Activated effector memory CD4-positive, alpha-beta T cell treated with anti-CD3 and anti-CD28 coated beads, Interleukin-2, amount 50 U/mL, for 16 hours (primary cell): Measurements from ENCODE around the gene ACTL8.
"Not testable (repeated sequence)": the region's sequence is repeated elsewhere in the genome, so short reads cannot be mapped to it uniquely, and the experiment has no call there.

ENCODE experiments used
- DNase-seq: peaks from one replicate; pipeline ENCODE4 v3.0.0-alpha.2; 2020

ACTL8 gene

DNA sequence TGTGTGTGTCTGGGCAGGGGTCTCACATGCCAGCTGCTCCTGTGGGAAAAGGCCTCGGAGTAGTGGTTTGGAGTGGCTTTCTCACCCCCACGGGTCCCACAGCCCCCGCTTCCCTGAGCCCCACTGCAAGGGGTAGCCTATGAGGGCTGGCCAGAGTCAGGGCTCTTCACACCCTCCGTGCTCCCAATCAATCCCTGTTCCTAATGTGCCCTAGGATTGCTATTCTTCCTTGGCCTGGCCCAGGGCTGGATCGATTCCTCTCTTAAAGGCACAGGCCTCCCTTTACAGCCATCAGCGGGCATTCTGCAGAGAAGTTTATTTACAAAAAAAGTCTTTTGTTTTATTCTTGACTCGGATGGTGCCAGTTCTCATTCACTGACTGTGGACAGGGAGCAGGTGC, 19.3 kb upstream of the ACTL8 start:
- DNase-seq: no peak

- no peak for DNase-seq
These were observed 18.5 kb upstream of the ACTL8 start for GRCh38 chr1:17736625-17737024.

DNA sequence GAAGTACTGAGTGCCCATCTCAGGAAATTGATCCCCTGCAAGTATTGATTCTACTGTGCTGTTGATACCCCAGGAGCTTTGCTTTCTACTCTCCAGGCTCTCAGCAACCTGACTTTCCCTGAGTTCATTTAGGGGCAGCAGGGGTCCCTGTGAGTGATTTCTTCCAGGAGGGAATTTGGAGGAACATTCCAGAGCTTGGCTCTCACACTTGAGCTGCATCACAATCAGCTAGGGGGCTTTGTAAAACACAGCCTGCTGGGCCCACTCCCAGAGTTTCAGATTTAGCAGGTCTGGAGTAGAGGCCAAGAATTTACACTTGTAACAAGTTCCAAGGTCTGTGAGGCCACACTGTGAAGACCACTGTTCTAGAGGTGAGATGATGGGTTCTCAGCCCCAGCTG, 16.1 kb upstream of the ACTL8 start:
- no peak for DNase-seq

- DNase-seq: no peak
These were observed 14.1 kb upstream of the ACTL8 start for GRCh38 chr1:17741052-17741451.

- DNase-seq: no peak
These were observed 12.6 kb upstream of the ACTL8 start for GRCh38 chr1:17742583-17742982.

- no peak for DNase-seq
These were observed 12.0 kb upstream of the ACTL8 start for GRCh38 chr1:17743008-17743647.

DNA sequence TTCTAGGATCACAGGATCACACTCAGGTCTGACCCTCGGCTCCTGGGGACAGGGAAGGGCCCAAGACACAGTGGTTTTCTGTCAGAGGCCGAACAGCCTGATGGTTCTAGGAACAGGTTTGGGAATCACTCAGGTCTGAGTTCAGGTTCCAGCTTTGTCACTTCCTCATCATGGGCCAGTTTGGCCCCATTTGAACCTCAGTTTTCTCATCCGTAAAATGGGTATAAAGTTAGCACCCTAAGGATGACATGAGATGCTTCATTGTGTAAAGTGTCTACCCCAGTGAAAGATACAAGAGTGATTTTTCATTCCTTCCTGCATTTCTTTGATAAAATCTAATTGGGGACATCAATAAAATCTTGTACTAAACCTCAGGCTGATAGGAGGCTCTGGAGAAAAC, 11.2 kb upstream of the ACTL8 start:
- no peak for DNase-seq

DNA sequence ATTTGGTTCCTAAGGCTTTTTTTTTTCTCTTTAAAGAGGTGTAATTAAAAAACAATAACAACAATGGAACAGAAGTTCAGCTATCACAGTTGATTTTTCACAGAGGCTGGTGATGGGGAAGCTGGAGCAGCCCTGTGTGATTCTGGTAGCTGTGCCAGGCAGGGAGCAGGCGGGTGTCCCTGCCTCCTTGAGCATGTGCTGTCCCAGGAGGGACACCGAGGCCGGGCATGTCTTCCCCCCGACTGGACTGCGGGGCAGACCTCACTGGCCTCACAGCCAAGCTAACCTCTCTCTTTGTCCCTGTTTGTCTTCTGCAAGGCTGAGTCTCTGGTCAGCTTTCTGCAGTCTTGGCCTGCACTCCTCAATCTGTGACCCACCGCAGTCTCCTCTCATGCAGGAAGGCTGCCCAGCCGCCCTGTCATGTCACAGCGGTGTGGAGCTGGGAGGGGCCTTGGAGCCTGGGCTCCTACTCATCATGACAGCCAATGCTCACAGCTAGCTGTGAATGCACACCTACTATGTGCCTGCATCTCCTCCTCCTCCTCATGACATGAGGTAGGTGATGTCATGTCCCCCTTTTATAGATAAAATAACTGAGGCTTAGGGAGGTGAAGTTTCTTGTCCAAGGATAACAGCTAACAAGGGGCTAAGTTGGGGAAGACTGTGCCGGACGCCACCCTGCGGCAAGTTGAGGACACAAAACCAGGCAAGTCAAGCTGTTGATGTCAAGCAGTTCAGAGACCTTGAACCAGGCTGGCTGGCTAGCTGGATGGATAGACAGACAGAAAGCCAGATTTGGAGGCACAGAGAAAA, 10.3 kb upstream of the ACTL8 start:
- DNase-seq: no peak

- no peak for DNase-seq
These were observed 9.6 kb upstream of the ACTL8 start for GRCh38 chr1:17745479-17745955.

GRCh38 chr1:17746281-17746680, 8.9 kb upstream of the ACTL8 start:
- DNase-seq: not testable (repeated sequence)

DNA sequence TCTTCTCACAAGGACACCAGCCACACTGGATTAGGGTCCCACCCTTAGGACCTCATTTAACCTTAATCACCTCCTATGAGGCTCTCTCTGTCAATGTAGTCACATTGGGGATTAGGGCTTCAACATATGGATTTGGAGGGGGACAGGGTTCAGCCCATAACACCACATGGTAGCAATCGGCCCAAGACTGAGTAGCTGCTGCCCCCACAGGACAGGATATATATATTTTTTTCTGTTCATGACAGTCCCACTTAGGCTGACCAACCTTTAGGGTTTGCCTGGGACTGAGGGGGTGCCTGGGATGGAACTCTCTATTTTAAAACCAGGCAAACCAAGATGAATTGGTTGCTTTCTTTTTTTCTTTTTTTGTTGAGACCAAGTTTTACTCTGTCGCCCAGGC, 8.2 kb upstream of the ACTL8 start:
- no peak for DNase-seq

DNA sequence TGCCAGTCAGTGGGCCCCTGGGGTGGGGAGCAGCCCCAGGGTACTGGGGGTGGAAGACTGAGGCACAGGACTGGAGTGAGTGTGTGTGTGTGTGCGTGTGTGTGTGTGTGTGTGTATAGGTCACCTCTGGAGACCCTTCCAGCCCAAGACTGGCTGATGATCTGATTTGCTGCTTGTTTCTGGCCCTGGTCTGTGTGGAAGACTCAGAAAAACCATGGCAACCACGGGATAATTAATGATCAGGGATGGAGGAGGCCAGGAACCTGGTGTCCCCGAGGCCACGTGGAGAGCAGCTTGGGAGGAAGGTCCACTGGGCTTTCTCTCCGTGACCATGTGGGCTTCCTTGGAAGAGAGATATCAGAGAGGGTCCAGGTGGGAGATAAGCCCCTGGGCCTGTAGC, 4.8 kb upstream of the ACTL8 start:
- no peak for DNase-seq

DNA sequence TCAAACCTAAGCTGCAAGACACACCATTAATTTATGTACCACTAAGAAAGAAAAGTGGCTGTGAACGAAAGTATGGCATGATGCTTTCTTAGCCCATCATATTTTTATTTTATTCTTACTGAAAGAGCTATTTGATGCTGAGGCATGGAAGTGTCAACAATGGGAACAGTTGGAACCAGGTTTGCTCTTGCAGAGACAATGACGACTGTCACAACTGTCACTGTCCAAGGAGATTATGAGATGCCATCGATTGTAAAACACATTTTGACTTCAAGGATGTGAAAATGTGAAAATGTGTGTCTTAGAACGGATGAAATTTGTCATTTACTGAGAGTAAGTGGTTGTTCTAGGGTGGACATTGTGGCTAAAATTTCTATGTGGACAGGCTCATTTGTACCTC, 2.8 kb upstream of the ACTL8 start:
- no peak for DNase-seq

GRCh38 chr1:17757426-17757825, 2.3 kb downstream of the ACTL8 start:
- DNase-seq: no peak

DNA sequence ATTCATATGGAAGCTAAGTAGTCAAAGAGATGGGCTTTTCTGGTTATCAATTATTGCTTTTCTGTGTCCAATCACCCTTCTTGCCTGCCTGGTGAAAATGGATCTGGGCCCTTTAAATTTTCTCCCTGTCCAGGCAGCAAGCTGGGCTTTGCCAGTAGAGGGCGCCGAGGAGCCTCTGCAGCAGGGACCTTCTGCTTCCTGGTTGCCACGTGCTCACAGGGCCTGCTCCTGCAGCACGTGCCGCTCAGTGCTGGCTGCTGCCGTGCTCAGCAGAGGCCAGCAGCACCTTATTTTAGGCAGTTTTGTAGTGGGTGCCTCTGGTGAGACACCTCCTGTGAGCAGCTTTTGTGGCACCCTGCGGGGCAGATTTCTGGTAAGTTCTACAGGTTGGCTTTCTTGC, 4.0 kb downstream of the ACTL8 start:
- no peak for DNase-seq

- no peak for DNase-seq
These were observed 7.2 kb downstream of the ACTL8 start for GRCh38 chr1:17762313-17762712.

DNA sequence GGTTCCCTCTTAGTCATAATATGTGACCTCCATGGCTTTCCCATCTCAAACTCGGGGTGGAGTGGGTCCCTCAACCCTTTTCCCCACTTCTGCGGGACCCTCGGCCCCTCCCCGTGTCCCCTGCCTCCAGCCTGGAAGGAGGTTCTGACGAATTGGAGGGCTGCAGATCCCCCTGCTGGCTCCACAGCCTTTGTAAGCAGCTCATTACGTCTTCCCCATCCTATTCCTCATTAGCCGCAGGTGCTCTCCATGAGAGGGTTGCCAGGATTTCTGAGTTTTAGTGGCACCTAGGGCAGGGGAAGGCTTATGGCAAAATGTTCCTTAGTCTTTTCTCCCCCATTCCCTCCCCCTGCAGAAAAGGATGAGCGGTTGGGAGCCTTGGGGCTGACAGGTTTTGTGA, 8.3 kb downstream of the ACTL8 start:
- DNase-seq: no peak

GRCh38 chr1:17763995-17764394, 8.9 kb downstream of the ACTL8 start:
- no peak for DNase-seq

- no peak for DNase-seq
These were observed 9.5 kb downstream of the ACTL8 start for GRCh38 chr1:17764591-17764990.

DNA sequence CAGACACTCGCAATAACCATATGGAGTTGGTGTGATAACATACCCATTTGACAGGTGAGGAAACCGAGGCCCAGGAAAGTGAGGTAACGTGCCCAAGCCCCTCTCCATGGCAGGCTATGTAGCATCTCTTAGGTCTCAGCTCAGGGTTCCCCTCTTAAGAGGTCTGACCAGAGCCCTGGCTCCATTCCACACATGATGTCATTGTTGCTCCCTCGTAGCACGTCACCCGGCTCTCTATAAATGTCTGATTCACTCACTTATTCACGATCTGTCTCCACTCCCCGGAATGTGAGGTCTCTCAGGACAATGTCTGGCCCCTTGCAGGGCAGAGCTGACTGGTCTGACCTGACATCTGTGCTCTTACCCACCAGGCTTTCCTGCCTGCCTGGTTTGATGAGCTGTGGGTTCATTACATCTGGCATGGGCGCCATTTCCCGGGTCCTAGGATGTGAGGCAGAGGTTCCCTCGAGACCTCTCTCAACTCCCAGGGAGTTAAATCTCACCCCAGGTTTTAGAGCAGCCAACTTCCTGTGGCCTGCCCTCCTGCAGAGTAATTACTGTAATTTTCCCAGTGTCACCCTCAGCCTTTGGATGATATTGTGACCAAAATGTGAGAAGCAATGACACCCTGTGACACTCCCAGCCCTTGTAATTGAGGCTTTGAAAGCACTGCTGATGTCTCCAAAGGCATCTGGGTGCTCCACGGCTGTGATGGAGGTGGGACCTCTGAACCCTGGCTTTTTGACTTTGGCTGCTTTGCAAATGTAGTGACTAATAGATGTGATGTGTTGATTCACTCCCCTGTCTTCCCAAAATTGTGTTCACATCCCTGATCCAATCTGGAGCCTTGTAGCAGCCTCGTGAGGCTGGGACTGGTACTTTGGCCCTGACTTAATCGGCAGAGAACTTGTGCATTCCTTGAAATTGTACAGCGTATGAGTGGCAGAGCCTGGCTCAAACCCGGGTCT, 10.6 kb downstream of the ACTL8 start:
- DNase-seq: no peak

DNA sequence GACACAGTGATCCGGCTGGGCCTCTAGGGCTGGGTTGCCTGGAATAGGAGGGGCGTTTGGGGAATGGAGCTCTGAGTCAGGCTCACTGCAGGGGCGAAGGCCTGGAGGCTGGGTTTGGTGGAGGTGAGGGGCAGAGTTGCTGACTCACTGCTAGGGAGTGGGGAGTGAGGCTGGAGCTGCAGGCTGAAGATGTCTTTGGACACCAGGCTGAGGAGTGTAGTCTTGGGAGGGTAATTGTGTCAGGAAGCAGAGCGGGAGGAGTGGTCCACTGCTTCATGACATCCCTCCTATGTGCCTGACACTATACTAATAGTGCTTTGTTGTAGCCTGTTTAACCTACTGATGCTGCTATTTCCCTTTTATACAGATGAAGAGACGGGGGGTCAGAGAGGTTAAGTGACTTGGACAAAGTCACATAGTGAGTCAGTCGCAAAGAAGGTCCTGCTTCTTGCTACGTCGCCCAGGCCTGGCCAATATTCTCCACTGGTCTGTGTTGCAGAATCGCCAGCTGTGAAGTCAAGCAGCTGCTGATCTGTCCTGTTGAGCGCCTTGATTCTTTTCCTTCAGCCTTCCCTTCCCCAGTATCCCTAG, 13.6 kb downstream of the ACTL8 start:
- DNase-seq: no peak

GRCh38 chr1:17770983-17771382, 15.8 kb downstream of the ACTL8 start:
- DNase-seq: no peak

DNA sequence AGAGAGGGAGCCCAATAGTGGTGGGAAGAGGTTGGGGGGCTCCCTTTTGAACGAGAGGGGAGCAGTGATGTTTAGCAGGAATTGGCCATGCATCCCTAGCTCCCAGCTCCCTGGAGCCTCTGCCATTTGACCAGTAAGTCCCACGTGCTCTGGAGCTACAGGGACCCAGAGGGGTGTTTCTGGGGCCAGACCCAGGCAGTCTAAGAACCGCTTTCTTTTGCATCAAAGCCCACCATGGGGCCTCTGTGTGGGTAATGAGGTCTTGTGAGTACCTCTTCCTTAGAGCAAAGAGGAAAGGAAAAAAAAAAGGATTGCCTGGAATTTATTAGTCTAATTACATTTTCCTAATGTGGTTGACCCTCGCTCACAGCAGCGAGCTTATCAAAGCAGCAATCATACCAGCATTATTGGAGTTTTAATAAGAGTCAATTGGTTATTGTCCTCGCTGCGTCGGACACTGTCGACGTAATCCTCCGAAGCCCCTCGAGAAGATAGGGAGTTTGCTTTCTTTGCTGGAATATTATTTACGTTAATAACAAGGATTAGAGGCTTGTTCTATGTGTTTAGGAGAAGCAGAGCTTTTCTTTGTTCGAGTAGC, 17.6 kb downstream of the ACTL8 start:
- DNase-seq: no peak
